Kidney tubule cell (primary cell): ENCODE data around the gene KIZ.

ENCODE experiments used
- DNase-seq: peaks from one replicate; pipeline ENCODE4 v3.0.0-alpha.2; 2018; ENCODE audit warnings: low spot score

The KIZ gene

DNA sequence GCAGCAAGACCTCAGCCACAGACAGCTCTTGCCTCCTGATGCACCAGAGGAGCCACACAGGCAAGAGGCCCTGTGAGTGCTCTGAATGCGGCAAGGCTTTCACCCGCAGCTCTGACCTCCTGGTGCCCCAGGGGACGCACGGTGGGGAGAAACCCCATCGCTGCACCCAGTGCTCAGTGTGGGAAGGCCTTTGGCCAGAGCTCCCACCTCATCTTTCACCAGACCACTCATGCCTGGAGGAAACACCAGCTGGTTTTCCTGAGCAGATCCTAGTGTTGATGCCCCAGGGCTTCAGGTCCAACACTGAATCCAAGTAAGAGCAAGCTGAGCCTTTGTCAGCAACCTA is 140.3 kb downstream of the KIZ start:
- no peak for DNase-seq

DNA sequence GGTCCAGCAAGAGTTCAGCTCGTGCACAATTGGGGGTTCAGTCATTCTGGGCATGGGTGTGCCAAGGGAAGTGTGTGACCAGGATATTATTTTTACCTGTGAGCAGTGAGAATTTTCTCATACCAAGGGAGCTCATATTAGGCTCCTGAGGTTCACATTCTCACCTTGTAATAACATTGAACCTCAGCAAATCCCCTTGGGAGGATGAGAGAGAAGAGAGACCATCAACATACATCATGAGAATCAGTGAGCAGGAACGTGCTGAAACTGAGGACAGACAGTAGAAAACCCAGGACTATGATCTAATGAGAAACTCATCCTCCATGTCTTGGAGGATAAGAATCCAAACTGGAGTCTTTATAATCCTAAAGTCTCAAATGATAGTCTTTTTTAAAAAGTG is 143.9 kb downstream of the KIZ start:
- no peak for DNase-seq

DNA sequence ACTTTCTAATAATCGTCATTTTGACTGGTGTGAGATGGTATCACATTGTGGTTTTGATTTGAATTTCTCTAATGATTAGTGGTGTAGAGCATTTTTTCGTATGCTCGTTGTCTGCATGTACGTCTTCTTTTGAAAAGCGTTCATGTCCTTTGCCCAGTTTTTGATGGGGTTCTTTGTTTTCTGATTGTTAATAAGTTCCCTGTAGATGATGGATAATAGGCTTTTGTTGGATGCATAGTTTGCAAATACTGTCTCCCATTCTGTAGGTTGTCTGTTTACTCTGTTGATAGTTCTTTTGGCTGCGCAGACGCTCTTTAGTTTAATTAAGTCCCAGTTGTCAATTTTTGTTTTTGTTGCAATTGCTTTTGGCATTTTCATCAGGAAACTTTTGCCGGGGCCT is 144.9 kb downstream of the KIZ start:
- no peak for DNase-seq

DNA sequence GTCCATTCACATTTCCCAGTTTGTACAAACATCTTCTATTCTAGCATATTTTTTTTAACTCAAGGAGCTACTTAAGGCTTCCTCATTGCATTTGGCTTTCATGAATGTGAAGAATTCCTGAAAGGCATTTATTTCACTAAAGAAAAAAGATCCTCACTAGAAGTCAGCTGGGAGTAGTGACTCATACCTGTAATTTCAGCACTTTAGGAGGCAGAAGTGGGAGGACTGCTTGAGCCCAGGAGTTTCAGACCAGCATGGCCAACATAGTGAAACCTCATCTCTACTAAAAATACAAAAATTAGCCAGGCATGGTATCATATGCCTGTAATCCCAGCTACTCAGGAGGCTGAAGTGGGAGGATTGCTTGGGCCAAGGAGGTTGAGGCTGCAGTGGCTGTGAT is 146.4 kb downstream of the KIZ start:
- peak; percentile 24 for DNase-seq

DNA sequence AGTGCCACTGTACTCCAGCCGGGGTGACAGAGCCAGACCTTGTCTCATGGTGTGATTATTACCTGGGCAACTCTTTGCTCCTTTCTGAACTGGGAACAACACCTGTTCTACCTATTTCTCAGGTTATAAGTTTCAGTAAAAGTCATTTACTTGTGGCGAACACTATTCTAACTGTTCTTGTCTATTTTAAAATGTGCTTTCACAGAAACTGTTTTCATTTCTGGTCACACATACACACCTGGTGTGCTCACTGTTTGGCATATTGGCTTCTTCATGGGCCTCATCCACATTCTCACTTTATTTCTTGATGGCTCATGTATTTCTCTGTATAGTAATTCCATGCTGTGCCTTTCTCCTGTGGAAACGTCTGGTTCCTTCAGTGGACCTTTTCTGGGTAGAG is 146.8 kb downstream of the KIZ start:
- DNase-seq: no peak

GRCh38 chr20:21273755-21274386 is 148.0 kb downstream of the KIZ start:
- no peak for DNase-seq

- DNase-seq: no peak
Observed at GRCh38 chr20:21278829-21279228, 152.9 kb downstream of the KIZ start.

- DNase-seq: no peak
Observed at GRCh38 chr20:21279706-21280521, 154.0 kb downstream of the KIZ start.

- no peak for DNase-seq
Observed at GRCh38 chr20:21280522-21281016, 154.7 kb downstream of the KIZ start.

GRCh38 chr20:21286775-21287174 is 160.9 kb downstream of the KIZ start:
- no peak for DNase-seq

DNA sequence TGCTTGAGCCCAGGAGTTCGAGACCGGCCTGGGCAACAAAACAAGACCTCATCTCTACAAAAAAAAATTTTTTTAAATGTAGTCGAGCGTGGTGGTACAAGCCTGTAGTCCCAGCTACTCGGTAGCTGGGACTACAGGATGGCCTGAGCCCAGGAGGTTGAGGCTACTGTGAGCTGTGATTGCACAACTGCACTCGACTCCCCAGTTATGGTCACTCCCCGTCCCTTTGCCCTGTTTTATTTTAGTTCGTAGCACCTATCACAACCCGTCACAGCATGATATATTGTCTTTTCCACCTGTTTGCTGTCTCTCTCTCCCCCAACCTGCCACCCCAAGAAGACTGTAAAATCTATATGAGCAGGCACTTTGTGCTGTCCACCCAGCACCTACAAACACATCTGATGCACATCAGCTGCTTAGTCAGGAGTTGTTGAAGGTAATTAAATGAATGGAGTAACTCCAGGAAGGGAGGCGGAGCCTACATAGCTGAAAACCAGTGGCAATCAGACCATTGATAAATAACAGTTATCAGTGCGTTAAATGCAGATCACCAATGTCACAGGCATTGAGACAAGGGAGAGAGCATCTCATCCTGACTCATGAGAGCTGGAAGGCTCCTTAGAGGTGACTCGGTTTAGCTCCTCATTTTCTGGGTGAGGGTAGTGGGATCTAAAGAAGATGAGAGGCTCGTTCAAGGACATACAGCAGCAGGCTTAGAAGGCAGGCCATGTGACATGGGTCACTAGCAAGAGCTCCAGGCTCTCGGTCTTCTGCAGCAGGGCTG is 162.9 kb downstream of the KIZ start:
- DNase-seq: no peak

- DNase-seq: no peak
Observed at GRCh38 chr20:21289651-21290050, 163.8 kb downstream of the KIZ start.

- DNase-seq: peak; percentile 35
Observed at GRCh38 chr20:21291026-21291425, 165.1 kb downstream of the KIZ start.

DNA sequence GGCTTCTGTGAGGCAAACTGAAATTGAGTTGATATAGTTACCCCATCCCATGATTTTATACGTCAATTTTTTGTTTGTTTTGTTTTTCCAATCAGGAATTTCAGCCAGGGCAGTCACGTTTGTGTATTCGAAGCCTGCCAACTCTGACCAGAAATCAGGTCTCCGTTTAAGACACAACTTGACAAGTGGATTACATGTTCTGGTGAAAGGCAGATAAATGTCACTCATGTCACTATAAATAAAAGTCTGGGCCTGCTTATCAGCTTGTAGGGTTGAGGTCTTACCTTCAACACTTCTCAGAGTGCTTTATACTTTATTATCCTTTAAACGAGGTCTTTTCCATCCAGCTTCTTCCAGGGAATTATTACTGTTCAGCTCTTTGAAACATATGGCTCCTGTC is 168.9 kb downstream of the KIZ start:
- DNase-seq: no peak
